GM19099 (cell line): ENCODE results near the gene CFHR5.
"Not testable (repeated sequence)": the region's sequence is repeated elsewhere in the genome, so short reads cannot be mapped to it uniquely, and the experiment has no call there.

Experiments
- POLR2A ChIP-seq: IDR thresholded peaks from 3 replicates; pipeline ENCODE4 v1.6.1; 2011; ENCODE audit warnings: low read depth; ENCODE audit not compliant: insufficient read length; ENCODE audit errors: extremely low read depth

Gene CFHR5

GRCh38 chr1:196977278-196977677, at the start of gene CFHR5:
Gene CFHR5, plus strand, starts transcription at chr1:196977556. Its CDS starts 109 bp downstream, at chr1:196977665.
- TF ChIP-seq POLR2A = no peak

GRCh38 chr1:196933531-196934189, 43.7 kb upstream of the CFHR5 start:
- no peak for TF ChIP-seq POLR2A

- TF ChIP-seq POLR2A = not testable (repeated sequence)
These were observed 33.8 kb upstream of the CFHR5 start, which contains the start of gene CFHR2 for GRCh38 chr1:196943568-196943967. Gene CFHR2, plus strand, starts transcription at chr1:196943738. Its CDS starts 143 bp downstream, at chr1:196943881.

- TF ChIP-seq POLR2A = no peak
These were observed 25.5 kb upstream of the CFHR5 start for GRCh38 chr1:196951711-196952394.

- TF ChIP-seq POLR2A = no peak
These were observed 22.6 kb upstream of the CFHR5 start for GRCh38 chr1:196954778-196955177.

- TF ChIP-seq POLR2A = no peak
These were observed 21.4 kb upstream of the CFHR5 start for GRCh38 chr1:196955926-196956325.

GRCh38 chr1:196960854-196961253, 16.5 kb upstream of the CFHR5 start:
- TF ChIP-seq POLR2A = no peak

GRCh38 chr1:196970182-196970581, 7.2 kb upstream of the CFHR5 start:
- no peak for TF ChIP-seq POLR2A

- TF ChIP-seq POLR2A = no peak
These were observed 1.1 kb upstream of the CFHR5 start for GRCh38 chr1:196976278-196976677.

GRCh38 chr1:196980859-196981258, 3.5 kb downstream of the CFHR5 start:
- no peak for TF ChIP-seq POLR2A

GRCh38 chr1:196993916-196994315, 16.6 kb downstream of the CFHR5 start:
- TF ChIP-seq POLR2A = no peak

GRCh38 chr1:196997423-196997822, 20.1 kb downstream of the CFHR5 start:
- no peak for TF ChIP-seq POLR2A

- no peak for TF ChIP-seq POLR2A
These were observed 24.5 kb downstream of the CFHR5 start for GRCh38 chr1:197001828-197002227.

GRCh38 chr1:197003132-197003531, 25.8 kb downstream of the CFHR5 start:
- no peak for TF ChIP-seq POLR2A

- TF ChIP-seq POLR2A = no peak
These were observed 31.5 kb downstream of the CFHR5 start for GRCh38 chr1:197008861-197009260.

- no peak for TF ChIP-seq POLR2A
These were observed 34.3 kb downstream of the CFHR5 start for GRCh38 chr1:197011614-197012013.
